CD4-positive, alpha-beta T cell (primary cell): Measurements from ENCODE around the gene KCNK15. TPM values are rescaled to one million over a fixed set of nuclear protein-coding genes. Genes with fewer than 3 reads are reported as not detected.

ENCODE experiments used
- ATAC-seq: fragments of 200-7000 bp; cut with Tn5 transposase; one replicate; pipeline ENCODE4 v1.10.0; 2022; ENCODE audit warnings: mild to moderate bottlenecking; ENCODE audit not compliant: poor library complexity
- CTCF ChIA-PET: fragments of 350-600 bp; sonication (Branson Sonifier 250); formaldehyde crosslinking; loops from one replicate; lab custom pipeline; 2021; ENCODE audit warnings: antibody characterized with exemption, inconsistent platforms; lab: Charles Lee
- POLR2A ChIA-PET: fragments of 350-600 bp; sonication (Branson Sonifier 250); formaldehyde crosslinking; loops from one replicate; lab custom pipeline; 2021; ENCODE audit warnings: antibody characterized with exemption, inconsistent platforms; lab: Charles Lee
- DNase-seq, 14 experiments: peaks; one replicate each; pipeline ENCODE4 v3.0.0-alpha.2; 2013 to 2020; ENCODE audit warnings: mixed read lengths in 2 of 14
- H3K27ac ChIP-seq, 2 donors: one replicate each; pipeline versions ENCODE4 v1.5.1 to v1.7.0; 2013; ENCODE audit warnings: low read length in 2 of 2, low read depth in 1 of 2, mild to moderate bottlenecking in 1 of 2
- H3K27me3 ChIP-seq, 2 experiments: 1 replicate in 1 of 2; 2 replicates in 1 of 2; pipeline versions ENCODE4 v1.6.1 to v1.7.0; 2013; ENCODE audit warnings: low read length in 2 of 2, control low read depth in 1 of 2, mild to moderate bottlenecking in 1 of 2, moderate library complexity in 1 of 2; ENCODE audit not compliant: insufficient read depth in 2 of 2, control insufficient read depth in 1 of 2
- H3K36me3 ChIP-seq: one replicate; pipeline ENCODE4 v1.6.1; 2013; ENCODE audit warnings: low read length, control low read depth; ENCODE audit not compliant: insufficient read depth
- H3K4me1 ChIP-seq: one replicate; pipeline ENCODE4 v1.6.1; 2013; ENCODE audit warnings: low read length, control low read depth; ENCODE audit not compliant: insufficient read depth
- H3K4me3 ChIP-seq: one replicate; pipeline ENCODE4 v1.5.1; 2013; ENCODE audit warnings: mild to moderate bottlenecking, low read length, moderate library complexity
- H3K9me3 ChIP-seq, 2 experiments: 1 replicate in 1 of 2; 2 replicates in 1 of 2; pipeline versions ENCODE4 v1.6.1 to v1.7.0; 2013; ENCODE audit warnings: low read length in 2 of 2, mild to moderate bottlenecking in 2 of 2, control low read depth in 1 of 2, moderate library complexity in 1 of 2; ENCODE audit not compliant: control insufficient read depth in 1 of 2, insufficient read depth in 1 of 2
- H3K27ac Mint-ChIP-seq: one replicate; pipeline ENCODE4 v1.8.0; 2020; ENCODE audit warnings: mixed read lengths
- H3K27me3 Mint-ChIP-seq: one replicate; pipeline ENCODE4 v1.8.0; 2021; ENCODE audit warnings: mixed read lengths
- H3K36me3 Mint-ChIP-seq: one replicate; pipeline ENCODE4 v1.8.0; 2021; ENCODE audit warnings: low read depth, mixed read lengths
- H3K4me1 Mint-ChIP-seq: one replicate; pipeline ENCODE4 v1.8.0; 2021; ENCODE audit warnings: low read depth, mixed read lengths
- H3K4me3 Mint-ChIP-seq: one replicate; pipeline ENCODE4 v1.8.0; 2020; ENCODE audit warnings: mild to moderate bottlenecking, mixed read lengths
- H3K9me3 Mint-ChIP-seq: one replicate; pipeline ENCODE4 v1.8.0; 2020; ENCODE audit warnings: mixed read lengths
- intact Hi-C, 2 experiments: fragments of 100-400 bp; cut with DNase I in 1 of 2; cut with micrococcal nuclease in 1 of 2; formaldehyde crosslinking; loops; one replicate each; pipeline versions ENCODE4 v1.15.1 to v1.9.0; 2023 to 2025; cut with DNase I, micrococcal nuclease
- total RNA-seq, 174 experiments: library from RNA in 2 of 174; stranded (reverse) in 2 of 174; gene quantifications; one replicate each; pipeline ENCODE4 v1.2.3 and lab custom pipeline; 2021 to 2026
- TF ChIP-seq, protein P1 (sequence below): fragments of 200-600 bp; IDR thresholded peaks from one replicate; pipeline ENCODE4 v1.8.0; 2022; ENCODE audit warnings: antibody characterized with exemption, mild to moderate bottlenecking

KCNK15 gene
- total RNA-seq, 2 experiments from 2014 or later: not detected

DNA sequence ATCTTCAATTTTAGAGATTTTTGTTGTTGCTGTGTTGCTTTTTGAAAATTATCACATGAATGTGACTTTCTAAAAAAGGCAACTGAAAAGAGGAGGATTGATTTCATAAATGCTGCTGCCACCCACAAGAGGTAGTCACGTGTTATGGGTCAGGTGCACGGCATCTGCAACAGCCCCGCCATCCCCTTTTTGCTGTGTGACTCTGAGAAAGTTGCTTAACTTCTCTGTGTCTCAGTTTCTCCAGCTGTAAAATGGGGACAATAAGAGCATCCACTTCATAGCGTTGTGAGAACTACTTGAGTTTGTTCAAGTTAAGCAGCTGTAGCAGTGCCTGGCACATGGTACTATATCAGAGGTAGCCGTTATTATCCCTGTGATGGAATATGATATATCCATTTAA lies 19.8 kb upstream of the KCNK15 start:
- H3K36me3 ChIP-seq: no peaks in the 10 kb centered on the region
- H3K4me1 ChIP-seq: no peaks in the 10 kb centered on the region
- DNase-seq (no peak), ATAC-seq (no peak)
- H3K4me1 Mint-ChIP-seq: no peaks in the 10 kb centered on the region
- H3K4me3 ChIP-seq: no peak overlapping the region
- H3K27ac ChIP-seq: no peak overlapping the region
- H3K27me3 Mint-ChIP-seq: no peaks in the 10 kb centered on the region
- TF ChIP-seq, protein P1, sequence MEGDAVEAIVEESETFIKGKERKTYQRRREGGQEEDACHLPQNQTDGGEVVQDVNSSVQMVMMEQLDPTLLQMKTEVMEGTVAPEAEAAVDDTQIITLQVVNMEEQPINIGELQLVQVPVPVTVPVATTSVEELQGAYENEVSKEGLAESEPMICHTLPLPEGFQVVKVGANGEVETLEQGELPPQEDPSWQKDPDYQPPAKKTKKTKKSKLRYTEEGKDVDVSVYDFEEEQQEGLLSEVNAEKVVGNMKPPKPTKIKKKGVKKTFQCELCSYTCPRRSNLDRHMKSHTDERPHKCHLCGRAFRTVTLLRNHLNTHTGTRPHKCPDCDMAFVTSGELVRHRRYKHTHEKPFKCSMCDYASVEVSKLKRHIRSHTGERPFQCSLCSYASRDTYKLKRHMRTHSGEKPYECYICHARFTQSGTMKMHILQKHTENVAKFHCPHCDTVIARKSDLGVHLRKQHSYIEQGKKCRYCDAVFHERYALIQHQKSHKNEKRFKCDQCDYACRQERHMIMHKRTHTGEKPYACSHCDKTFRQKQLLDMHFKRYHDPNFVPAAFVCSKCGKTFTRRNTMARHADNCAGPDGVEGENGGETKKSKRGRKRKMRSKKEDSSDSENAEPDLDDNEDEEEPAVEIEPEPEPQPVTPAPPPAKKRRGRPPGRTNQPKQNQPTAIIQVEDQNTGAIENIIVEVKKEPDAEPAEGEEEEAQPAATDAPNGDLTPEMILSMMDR: no peak
- no peak overlapping the region for H3K27ac Mint-ChIP-seq
- H3K9me3 Mint-ChIP-seq: no peaks in the 10 kb centered on the region
- no peaks in the 10 kb centered on the region for H3K9me3 ChIP-seq
- ChIA-PET CTCF (no interaction called here), POLR2A (no interaction called here)
- intact Hi-C loops: no loop called here
- no peaks in the 10 kb centered on the region for H3K36me3 Mint-ChIP-seq
- no peaks in the 10 kb centered on the region for H3K27me3 ChIP-seq
- no peak overlapping the region for H3K4me3 Mint-ChIP-seq

DNA sequence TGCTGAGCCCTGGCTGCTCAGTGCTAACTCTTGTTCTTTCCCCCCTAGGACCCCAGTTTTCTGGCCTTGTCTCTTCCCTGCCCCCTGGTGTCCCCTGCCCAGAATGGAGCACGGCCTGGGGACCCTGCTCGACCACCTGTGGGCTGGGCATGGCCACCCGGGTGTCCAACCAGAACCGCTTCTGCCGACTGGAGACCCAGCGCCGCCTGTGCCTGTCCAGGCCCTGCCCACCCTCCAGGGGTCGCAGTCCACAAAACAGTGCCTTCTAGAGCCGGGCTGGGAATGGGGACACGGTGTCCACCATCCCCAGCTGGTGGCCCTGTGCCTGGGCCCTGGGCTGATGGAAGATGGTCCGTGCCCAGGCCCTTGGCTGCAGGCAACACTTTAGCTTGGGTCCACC lies 18.6 kb upstream of the KCNK15 start:
- intact Hi-C loops: no loop called here

DNA sequence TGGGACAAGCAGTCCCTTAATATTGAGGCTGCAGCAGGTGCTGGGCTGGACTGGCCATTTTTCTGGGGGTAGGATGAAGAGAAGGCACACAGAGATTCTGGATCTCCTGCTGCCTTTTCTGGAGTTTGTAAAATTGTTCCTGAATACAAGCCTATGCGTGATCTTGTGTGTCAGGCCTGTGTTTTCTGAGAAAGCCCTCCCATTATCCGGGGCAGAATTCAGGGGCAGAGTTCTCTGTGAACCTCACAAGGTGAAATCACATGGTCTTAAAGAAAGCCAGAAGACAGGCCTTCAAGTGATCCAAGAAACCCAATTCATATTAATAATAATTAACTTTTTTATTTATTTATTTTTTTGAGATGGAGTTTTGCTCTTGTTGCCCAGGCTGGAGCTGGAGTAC lies 18.0 kb upstream of the KCNK15 start:
- DNase-seq: no peak
- H3K4me1 ChIP-seq: no peaks in the 10 kb centered on the region
- Mint-ChIP-seq H3K4me1 (no peaks in the 10 kb centered on the region), H3K27me3 (no peaks in the 10 kb centered on the region), H3K27ac (no peak overlapping the region), H3K9me3 (no peaks in the 10 kb centered on the region), H3K36me3 (no peaks in the 10 kb centered on the region), H3K4me3 (no peak overlapping the region)
- CTCF ChIA-PET: interaction anchor here (1.1 kb wide), 1 partner anchor 343 kb away, joined by 3 read pairs; no protein-coding TSS in a partner anchor
- no peak overlapping the region for H3K4me3 ChIP-seq
- no peak for ATAC-seq
- H3K36me3 ChIP-seq: no peaks in the 10 kb centered on the region
- H3K9me3 ChIP-seq: no peaks in the 10 kb centered on the region
- TF ChIP-seq, protein P1: no peak
- no peak overlapping the region for H3K27ac ChIP-seq
- no peaks in the 10 kb centered on the region for H3K27me3 ChIP-seq
- intact Hi-C loops: no loop called here
- POLR2A ChIA-PET: no interaction called here

More for the DNA sequence above, 18.6 kb upstream of the KCNK15 start:
- no peaks in the 10 kb centered on the region for H3K4me1 ChIP-seq
- H3K27ac Mint-ChIP-seq: no peak overlapping the region
- ATAC-seq: no peak
- TF ChIP-seq, protein P1: no peak
- no peaks in the 10 kb centered on the region for H3K9me3 ChIP-seq
- no peaks in the 10 kb centered on the region for H3K4me1 Mint-ChIP-seq
- no peaks in the 10 kb centered on the region for H3K9me3 Mint-ChIP-seq
- no peaks in the 10 kb centered on the region for H3K36me3 Mint-ChIP-seq
- H3K27me3 Mint-ChIP-seq: no peaks in the 10 kb centered on the region
- DNase-seq: no peak
- H3K4me3 ChIP-seq: no peak overlapping the region
- no peak overlapping the region for H3K4me3 Mint-ChIP-seq
- POLR2A ChIA-PET: no interaction called here
- no peaks in the 10 kb centered on the region for H3K36me3 ChIP-seq
- CTCF ChIA-PET: no interaction called here
- no peaks in the 10 kb centered on the region for H3K27me3 ChIP-seq
- no peak overlapping the region for H3K27ac ChIP-seq
